ENCODE data around the gene CTSW.

The CTSW gene

GRCh38 chr11:65903068-65903481, 23.4 kb downstream of the CTSW start:
- FAIRE-seq (no peak), DNase-seq (ENCODE audit: insufficient read length, low spot score) (no peak)
- TF ChIP-seq POLR2A (IDR thresholded peaks at IDR 0.05; ENCODE audit: low read depth, low read length): 0 out of 2 replicates have a peak, but pooled peaks have one; percentile 10

GRCh38 chr11:65903715-65904114, 24.1 kb downstream of the CTSW start:
- no peak for FAIRE-seq
- DNase-seq (ENCODE audit: insufficient read length, low spot score): no peak
- TF ChIP-seq POLR2A (IDR thresholded peaks at IDR 0.05; ENCODE audit: low read depth, low read length): no peak

GRCh38 chr11:65906602-65907001, 27.0 kb downstream of the CTSW start:
- FAIRE-seq (no peak), DNase-seq (ENCODE audit: insufficient read length, low spot score) (no peak)
- no peak for TF ChIP-seq POLR2A (IDR thresholded peaks at IDR 0.05; ENCODE audit: low read depth, low read length)

GRCh38 chr11:65907878-65908277, 28.2 kb downstream of the CTSW start:
- FAIRE-seq (no peak), DNase-seq (ENCODE audit: insufficient read length, low spot score) (no peak)
- no peak for TF ChIP-seq POLR2A (IDR thresholded peaks at IDR 0.05; ENCODE audit: low read depth, low read length)

GRCh38 chr11:65911682-65912568, 32.3 kb downstream of the CTSW start:
- DNase-seq (ENCODE audit: insufficient read length, low spot score): no peak
- FAIRE-seq: no peak
- peak; percentile 24; the same call in 1 of the 2 replicates for TF ChIP-seq POLR2A (IDR thresholded peaks at IDR 0.05; ENCODE audit: low read depth, low read length)

- TF ChIP-seq POLR2A (IDR thresholded peaks at IDR 0.05; ENCODE audit: low read depth, low read length): no peak
- FAIRE-seq: no peak
- no peak for DNase-seq (ENCODE audit: insufficient read length, low spot score)
Observed at GRCh38 chr11:65912845-65913244, 33.2 kb downstream of the CTSW start.

GRCh38 chr11:65915101-65915820, 35.6 kb downstream of the CTSW start:
- FAIRE-seq (no peak), DNase-seq (ENCODE audit: insufficient read length, low spot score) (no peak)
- TF ChIP-seq POLR2A (IDR thresholded peaks at IDR 0.05; ENCODE audit: low read depth, low read length): peak; percentile 44

GRCh38 chr11:65915821-65916251, 36.2 kb downstream of the CTSW start:
- no peak for FAIRE-seq
- DNase-seq (ENCODE audit: insufficient read length, low spot score): peak; percentile 95

GRCh38 chr11:65916391-65916790, 36.8 kb downstream of the CTSW start:
- no peak for FAIRE-seq
- DNase-seq (ENCODE audit: insufficient read length, low spot score): no peak
- no peak for TF ChIP-seq POLR2A (IDR thresholded peaks at IDR 0.05; ENCODE audit: low read depth, low read length)

More at GRCh38 chr11:65915821-65916251, 36.2 kb downstream of the CTSW start:
- peak; percentile 38; the same call in 1 of the 2 replicates for TF ChIP-seq POLR2A (IDR thresholded peaks at IDR 0.05; ENCODE audit: low read depth, low read length)

GRCh38 chr11:65917077-65917433, 37.4 kb downstream of the CTSW start:
- no peak for TF ChIP-seq POLR2A (IDR thresholded peaks at IDR 0.05; ENCODE audit: low read depth, low read length)
- DNase-seq (ENCODE audit: insufficient read length, low spot score) (no peak), FAIRE-seq (no peak)

GRCh38 chr11:65917434-65918210, 38.0 kb downstream of the CTSW start:
- FAIRE-seq: no peak
- TF ChIP-seq POLR2A (IDR thresholded peaks at IDR 0.05; ENCODE audit: low read depth, low read length): peak; percentile 13; the same call in 1 of the 2 replicates
- DNase-seq (ENCODE audit: insufficient read length, low spot score): no peak

GRCh38 chr11:65918211-65919140, 38.8 kb downstream of the CTSW start, which contains the start of gene C11orf68:
C11orf68 (minus strand) TSS chr11:65919062; CDS start chr11:65919031, 31 bp downstream.
- TF ChIP-seq POLR2A (IDR thresholded peaks at IDR 0.05; ENCODE audit: low read depth, low read length): peak; percentile 92
- DNase-seq (ENCODE audit: insufficient read length, low spot score): no peak
- no peak for FAIRE-seq

GRCh38 chr11:65919141-65919572, 39.5 kb downstream of the CTSW start, which contains the start of gene DRAP1:
DRAP1 (plus strand) TSS chr11:65919426; CDS start chr11:65919502, 76 bp downstream.
- FAIRE-seq (no peak), DNase-seq (ENCODE audit: insufficient read length, low spot score) (peak; percentile 91)
- peak; percentile 73 for TF ChIP-seq POLR2A (IDR thresholded peaks at IDR 0.05; ENCODE audit: low read depth, low read length)
